SH-SY5Y (cell line): ENCODE data around the gene PHACTR1.

Experiments
- GATA2 ChIP-seq: IDR thresholded peaks from 2 replicates; pipeline ENCODE4 v1.6.1; 2011; ENCODE audit warnings: mild to moderate bottlenecking, low read depth, low read length
- GATA3 ChIP-seq: IDR thresholded peaks from 2 replicates; pipeline ENCODE4 v1.6.1; 2011; ENCODE audit warnings: low read depth, mild to moderate bottlenecking, low read length, moderate library complexity

DNA sequence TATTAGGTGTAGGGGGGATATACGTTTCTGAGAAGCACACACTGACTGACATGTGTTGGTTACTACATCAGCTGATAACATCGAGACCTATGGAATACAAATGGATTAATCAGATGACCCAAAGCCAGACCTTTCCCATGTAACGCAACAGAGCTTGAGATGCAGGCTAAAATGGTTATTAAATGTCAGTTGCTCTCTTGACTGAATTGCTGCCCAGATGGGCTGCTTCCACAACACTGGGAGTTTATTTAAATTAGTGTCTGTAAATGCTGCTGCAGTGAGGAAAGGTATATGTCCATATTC lies 298.8 kb downstream of the PHACTR1 start:
- TF ChIP-seq GATA2 (no peak), GATA3 (no peak)
